OCI-LY3 (cell line): ENCODE results near the gene SYNE1.

Source experiments
- H2AFZ ChIP-seq: fragments of 200-600, 300-600 bp; shearing (Covaris generic); 2 replicates; pipeline ENCODE4 v1.6.0; 2014; ENCODE audit warnings: antibody characterized with exemption, low read depth, low read length
- H3K27ac ChIP-seq: fragments of 200-600, 300-600 bp; sonication (generic); 2 replicates; pipeline ENCODE4 v1.5.1; 2014; ENCODE audit warnings: mild to moderate bottlenecking, low read length, moderate library complexity, mixed read lengths
- H3K27me3 ChIP-seq: fragments of 200-600, 300-600 bp; sonication (generic); 2 replicates; pipeline ENCODE4 v1.6.1; 2014; ENCODE audit warnings: low read depth, low read length, mixed read lengths
- H3K36me3 ChIP-seq: fragments of 200-600, 300-600 bp; sonication (generic); replicated peaks from 2 replicates; pipeline ENCODE3; 2014; ENCODE audit warnings: low read depth, low read length, mixed read lengths
- H3K4me1 ChIP-seq: fragments of 300-600, 200-600 bp; sonication (generic); 2 replicates; pipeline ENCODE4 v1.6.1; 2014; ENCODE audit warnings: low read length, mixed read lengths
- H3K4me2 ChIP-seq: fragments of 200-600, 300-600 bp; sonication (generic); 2 replicates; pipeline ENCODE4 v1.6.1; 2014; ENCODE audit warnings: low read length, mixed read lengths
- H3K4me3 ChIP-seq: fragments of 300-600, 200-600 bp; sonication (generic); 2 replicates; pipeline ENCODE4 v1.5.1; 2014; ENCODE audit warnings: antibody characterized with exemption, mild to moderate bottlenecking, low read length, moderate library complexity
- H3K79me2 ChIP-seq: fragments of 300-600, 200-600 bp; shearing (Covaris generic); 2 replicates; pipeline ENCODE4 v1.6.1; 2014; ENCODE audit warnings: mild to moderate bottlenecking, low read length, mixed read lengths
- H3K9ac ChIP-seq: fragments of 300-600, 200-600 bp; shearing (Covaris generic); 2 replicates; pipeline ENCODE4 v1.6.0; 2014; ENCODE audit warnings: mild to moderate bottlenecking, low read length, moderate library complexity
- H3K9me3 ChIP-seq: fragments of 200-600, 300-600 bp; shearing (Covaris generic); 2 replicates; pipeline ENCODE4 v1.6.1; 2014; ENCODE audit warnings: low read length, mixed read lengths; ENCODE audit not compliant: insufficient read depth
- H4K20me1 ChIP-seq: fragments of 200-600, 300-600 bp; sonication (generic); 2 replicates; pipeline ENCODE4 v1.6.1; 2016; ENCODE audit warnings: low read length, mixed read lengths; ENCODE audit not compliant: insufficient read depth
- CTCF ChIP-seq: fragments of 200-600, 300-600 bp; sonication (generic); IDR thresholded peaks from 2 replicates; pipeline ENCODE4 v1.5.1; 2014; ENCODE audit warnings: antibody characterized with exemption, low read length, low read depth
- EZH2phosphoT487 ChIP-seq: fragments of 200-600 bp; shearing (Covaris generic); IDR thresholded peaks from 2 replicates; pipeline ENCODE4 v1.6.1; 2018; ENCODE audit warnings: antibody characterized with exemption, mixed run types, low read depth

SYNE1 gene

GRCh38 chr6:152318278-152318677 is 318.9 kb downstream of the SYNE1 start:
- TF ChIP-seq EZH2phosphoT487 (no peak), CTCF (no peak)
- H2AFZ ChIP-seq = no peak overlapping the region
- no peaks in the 10 kb centered on the region for H3K9me3 ChIP-seq
- no peak overlapping the region for H3K9ac ChIP-seq
- H3K36me3 ChIP-seq = no peaks in the 10 kb centered on the region
- H3K4me1 ChIP-seq = peaks cover 6% of the 10 kb centered on the region
- no peak overlapping the region for H3K4me2 ChIP-seq
- peaks cover 13% of the 10 kb centered on the region; the same call in 1 of the 2 replicates for H3K27me3 ChIP-seq
- no peak overlapping the region for H3K4me3 ChIP-seq
- no peaks in the 10 kb centered on the region for H3K79me2 ChIP-seq
- no peaks in the 10 kb centered on the region for H4K20me1 ChIP-seq
- no peak overlapping the region for H3K27ac ChIP-seq

- H3K9me3 ChIP-seq = no peaks in the 10 kb centered on the region
- no peak overlapping the region for H3K27ac ChIP-seq
- H3K27me3 ChIP-seq = peaks cover 13% of the 10 kb centered on the region; the same call in 1 of the 2 replicates
- H3K36me3 ChIP-seq = no peaks in the 10 kb centered on the region
- no peak overlapping the region for H2AFZ ChIP-seq
- H3K4me3 ChIP-seq = no peak overlapping the region
- H3K4me2 ChIP-seq = no peak overlapping the region
- no peaks in the 10 kb centered on the region for H3K79me2 ChIP-seq
- H3K9ac ChIP-seq = no peak overlapping the region
- H4K20me1 ChIP-seq = no peaks in the 10 kb centered on the region
- H3K4me1 ChIP-seq = peaks cover 6% of the 10 kb centered on the region
- TF ChIP-seq EZH2phosphoT487 (no peak), CTCF (no peak)
Observed at GRCh38 chr6:152316024-152316423, 321.1 kb downstream of the SYNE1 start.

- Histone ChIP-seq H3K36me3 (no peaks in the 10 kb centered on the region), H3K27me3 (peaks cover 4% of the 10 kb centered on the region; the same call in 1 of the 2 replicates), H3K9me3 (no peaks in the 10 kb centered on the region), H3K4me1 (peaks cover 6% of the 10 kb centered on the region), H2AFZ (no peak overlapping the region), H3K27ac (no peak overlapping the region), H3K4me2 (no peak overlapping the region), H4K20me1 (no peaks in the 10 kb centered on the region), H3K79me2 (no peaks in the 10 kb centered on the region), H3K9ac (no peak overlapping the region), H3K4me3 (no peak overlapping the region)
- TF ChIP-seq EZH2phosphoT487 = no peak
- TF ChIP-seq CTCF = no peak
Observed at GRCh38 chr6:152314483-152314832, 322.7 kb downstream of the SYNE1 start.

- Histone ChIP-seq H3K36me3 (no peaks in the 10 kb centered on the region), H3K27me3 (no peaks in the 10 kb centered on the region), H3K4me2 (no peak overlapping the region), H4K20me1 (no peaks in the 10 kb centered on the region), H3K27ac (no peak overlapping the region), H3K4me3 (no peak overlapping the region), H2AFZ (no peak overlapping the region), H3K9ac (no peak overlapping the region), H3K4me1 (peaks cover 6% of the 10 kb centered on the region), H3K9me3 (no peaks in the 10 kb centered on the region), H3K79me2 (no peaks in the 10 kb centered on the region)
- TF ChIP-seq EZH2phosphoT487 (no peak), CTCF (no peak)
Observed at GRCh38 chr6:152313542-152314482, 323.4 kb downstream of the SYNE1 start.
